SK-N-SH (cell line): ENCODE measurements around the gene CLEC5A. TPM values are rescaled to one million over a fixed set of nuclear protein-coding genes. Genes with fewer than 3 reads are reported as not detected.

ENCODE experiments used
- CTCF ChIA-PET: fragments of 300-600, 350-600 bp; formaldehyde crosslinking; extraction: SDS; loops from one replicate; lab custom pipeline; 2021; lab: Yijun Ruan, JAX
- POLR2A ChIA-PET: fragments of 350-600 bp; sonication (Branson Sonifier 250); formaldehyde crosslinking; extraction: SDS; loops from one replicate; lab custom pipeline; 2020; ENCODE audit warnings: antibody characterized with exemption, inconsistent platforms; lab: Yijun Ruan, JAX
- DNase-seq: peaks from one replicate; pipeline ENCODE4 v3.0.0; 2012
- H2AFZ ChIP-seq: fragments of 200-600 bp; sonication (generic); 2 replicates; pipeline ENCODE4 v1.8.1; 2016; ENCODE audit warnings: antibody characterized with exemption, mild to moderate bottlenecking, low read depth
- H3F3A ChIP-seq: fragments of 200-600 bp; sonication (generic); replicated peaks from 2 replicates; pipeline ENCODE3; 2016; ENCODE audit warnings: antibody characterized with exemption, mild to moderate bottlenecking; ENCODE audit not compliant: insufficient read depth
- H3K27ac ChIP-seq, 2 experiments: fragments of 200-500 bp in 1 of 2; fragments of 200-600 bp in 1 of 2; sonication (Bioruptor generic) in 1 of 2; sonication (generic), shearing (Covaris generic) in 1 of 2; 2 replicates each; pipeline versions ENCODE4 v1.5.1 to v1.6.1; 2014 to 2016; ENCODE audit warnings: low read depth in 2 of 2, inconsistent platforms in 1 of 2, low read length in 1 of 2, mild to moderate bottlenecking in 1 of 2, mixed read lengths in 1 of 2
- H3K27me3 ChIP-seq: fragments of 200-600 bp; sonication (generic), shearing (Covaris generic); 2 replicates; pipeline ENCODE4 v1.6.1; 2016; ENCODE audit warnings: mixed run types; ENCODE audit not compliant: insufficient read depth
- H3K36me3 ChIP-seq, 2 experiments: fragments of 200-500 bp in 1 of 2; fragments of 200-600 bp in 1 of 2; sonication (Bioruptor generic) in 1 of 2; sonication (generic) in 1 of 2; replicated peaks in 1 of 2; 2 replicates each; pipeline versions ENCODE3 to v1.5.1; 2014 to 2016; ENCODE audit warnings: low read length in 1 of 2, mild to moderate bottlenecking in 1 of 2; ENCODE audit not compliant: insufficient read depth in 2 of 2, control insufficient read depth in 1 of 2
- H3K4me1 ChIP-seq, 2 experiments: fragments of 200-500 bp in 1 of 2; fragments of 200-600 bp in 1 of 2; sonication (Bioruptor generic) in 1 of 2; sonication (generic), shearing (Covaris generic) in 1 of 2; 2 replicates each; pipeline versions ENCODE4 v1.5.1 to v1.6.1; 2014 to 2016; ENCODE audit warnings: low read depth in 1 of 2, low read length in 1 of 2, mixed run types in 1 of 2; ENCODE audit not compliant: insufficient read depth in 2 of 2, control insufficient read depth in 1 of 2
- H3K4me2 ChIP-seq: fragments of 200-600 bp; sonication (generic), shearing (Covaris generic); 2 replicates; pipeline ENCODE4 v1.6.1; 2017; ENCODE audit warnings: mixed run types
- H3K4me3 ChIP-seq, 2 experiments: fragments of 200-500 bp in 1 of 2; fragments of 200-600 bp in 1 of 2; sonication (Bioruptor generic) in 1 of 2; sonication (generic), shearing (Covaris generic) in 1 of 2; 2 replicates each; pipeline versions ENCODE4 v1.5.1 to v1.8.1; 2014 to 2016; ENCODE audit warnings: low read depth in 2 of 2, inconsistent platforms in 1 of 2, low read length in 1 of 2, mild to moderate bottlenecking in 1 of 2, mixed read lengths in 1 of 2, moderate library complexity in 1 of 2
- H3K79me2 ChIP-seq: fragments of 200-600 bp; sonication (generic); 2 replicates; pipeline ENCODE4 v1.8.1; 2017; ENCODE audit warnings: mild to moderate bottlenecking; ENCODE audit not compliant: insufficient read depth
- H3K9ac ChIP-seq: fragments of 200-600 bp; sonication (generic); 2 replicates; pipeline ENCODE4 v1.6.1; 2017; ENCODE audit warnings: mixed run types
- H3K9me2 ChIP-seq: fragments of 200-600 bp; sonication (generic); 2 replicates; pipeline ENCODE4 v1.6.1; 2017; ENCODE audit warnings: mixed run types
- H3K9me3 ChIP-seq: fragments of 200-600 bp; sonication (generic); 2 replicates; pipeline ENCODE4 v1.6.1; 2017; ENCODE audit warnings: mixed run types, mild to moderate bottlenecking, moderate library complexity
- H4K20me1 ChIP-seq: fragments of 200-600 bp; sonication (generic); 2 replicates; pipeline ENCODE4 v1.6.1; 2017; ENCODE audit warnings: mild to moderate bottlenecking, mixed run types; ENCODE audit not compliant: insufficient read depth
- CHD2 ChIP-seq: fragments of 150-350 bp; IDR thresholded peaks from 2 replicates; pipeline ENCODE4 v1.6.1; 2018; ENCODE audit warnings: low read length; ENCODE audit not compliant: partially characterized antibody
- CTCF ChIP-seq: fragments of 200-600 bp; sonication (generic); IDR thresholded peaks from 2 replicates; pipeline ENCODE4 v1.6.1; 2017; ENCODE audit warnings: antibody characterized with exemption, mild to moderate bottlenecking, moderate library complexity
- ELF1 ChIP-seq: IDR thresholded peaks from 2 replicates; pipeline ENCODE4 v1.4.0; 2012
- FOXJ3 ChIP-seq: sonication (generic); formaldehyde crosslinking; IDR thresholded peaks from 2 replicates; pipeline ENCODE4 v1.5.1; 2020; ENCODE audit warnings: mild to moderate bottlenecking, missing genetic modification reagents
- GABPA ChIP-seq: IDR thresholded peaks from 2 replicates; pipeline ENCODE4 v1.4.0; 2012; ENCODE audit warnings: low read depth, mild to moderate bottlenecking
- JUND ChIP-seq: IDR thresholded peaks from 2 replicates; pipeline ENCODE4 v1.4.0; 2012
- MXI1 ChIP-seq: IDR thresholded peaks from 2 replicates; pipeline ENCODE4 v1.6.1; 2012; ENCODE audit warnings: mild to moderate bottlenecking, low read depth, low read length, improper control_type of control experiment
- PBX3 ChIP-seq: IDR thresholded peaks from 2 replicates; pipeline ENCODE4; 2012
- POLR2AphosphoS5 ChIP-seq: IDR thresholded peaks from 2 replicates; pipeline ENCODE4 v1.6.1; 2012; ENCODE audit warnings: low read depth, low read length
- RAD21 ChIP-seq: IDR thresholded peaks from 2 replicates; pipeline ENCODE4 v1.6.1; 2012; ENCODE audit warnings: mild to moderate bottlenecking, low read length
- RCOR1 ChIP-seq: fragments of 150-350 bp; IDR thresholded peaks from 2 replicates; pipeline ENCODE4 v1.6.1; 2017; ENCODE audit warnings: antibody characterized with exemption, low read length
- RFX5 ChIP-seq: IDR thresholded peaks from 2 replicates; pipeline ENCODE4 v1.6.1; 2012; ENCODE audit warnings: mild to moderate bottlenecking, improper control_type of control experiment, low read length
- RXRA ChIP-seq: IDR thresholded peaks from 2 replicates; pipeline ENCODE4 v1.4.0; 2012; ENCODE audit warnings: low read depth, mild to moderate bottlenecking, borderline replicate concordance
- SMC3 ChIP-seq: IDR thresholded peaks from 2 replicates; pipeline ENCODE4 v1.6.1; 2012; ENCODE audit warnings: low read depth, low read length, improper control_type of control experiment
- TCF12 ChIP-seq: IDR thresholded peaks from 2 replicates; pipeline ENCODE4 v1.4.0; 2012
- TEAD4 ChIP-seq: IDR thresholded peaks from 2 replicates; pipeline ENCODE4 v1.4.0; 2012; ENCODE audit warnings: mild to moderate bottlenecking, borderline replicate concordance; ENCODE audit not compliant: insufficient read depth
- USF1 ChIP-seq: IDR thresholded peaks from 2 replicates; pipeline ENCODE4 v1.4.0; 2012; ENCODE audit warnings: low read depth, borderline replicate concordance
- WGBS: methylation state at CpG from one replicate; pipeline ENCODE4 v1.1.6; 2017; ENCODE audit warnings: low lambda C conversion rate; 5-methylcytosine and 5-hydroxymethylcytosine counted together
- polyA plus RNA-seq, 3 experiments: library from polyadenylated mRNA; depleted of rRNA; stranded (reverse); fragments of >200 nt; gene quantifications; 2 replicates each; pipeline ENCODE4 v1.2.3, GENCODE V29; 2012
- TF ChIP-seq, protein P1 (sequence below): IDR thresholded peaks from 2 replicates; pipeline ENCODE4 v1.4.0; 2012; ENCODE audit warnings: low read depth
- TF ChIP-seq, protein P2 (sequence below): fragments of 150-350 bp; IDR thresholded peaks from 2 replicates; pipeline ENCODE4 v1.6.1; 2017; ENCODE audit warnings: antibody characterized with exemption, low read length, low read depth, borderline replicate concordance
- TF ChIP-seq, protein P3 (sequence below): IDR thresholded peaks from 2 replicates; pipeline ENCODE4 v1.6.1; 2012; ENCODE audit warnings: mild to moderate bottlenecking, low read depth, low read length, moderate library complexity

CLEC5A gene
- polyA plus RNA-seq, 1 of the 3 experiments (the other 2 are of a cell fraction) = not detected

DNA sequence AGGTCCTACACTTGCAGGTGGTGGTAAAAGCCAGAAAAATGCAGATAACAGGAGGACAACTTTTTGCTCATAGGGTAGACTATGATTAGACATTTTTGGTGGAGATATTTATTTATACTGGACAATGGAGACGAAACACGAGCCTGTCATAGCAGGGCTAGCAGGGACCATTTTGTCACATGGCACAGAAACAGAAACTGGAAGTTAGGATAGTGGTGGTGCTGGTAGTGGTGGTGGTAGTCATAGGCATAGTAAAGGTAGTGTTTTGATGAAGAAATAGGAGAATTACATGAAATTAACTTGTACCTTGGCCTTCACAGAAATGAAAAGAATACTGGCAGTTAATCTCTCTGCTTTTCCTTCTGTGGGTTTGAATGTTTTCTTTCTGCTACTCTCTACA, 40.1 kb upstream of the CLEC5A start:
- H3K9me2 ChIP-seq = no peaks in the 10 kb centered on the region
- TF ChIP-seq, protein P1, sequence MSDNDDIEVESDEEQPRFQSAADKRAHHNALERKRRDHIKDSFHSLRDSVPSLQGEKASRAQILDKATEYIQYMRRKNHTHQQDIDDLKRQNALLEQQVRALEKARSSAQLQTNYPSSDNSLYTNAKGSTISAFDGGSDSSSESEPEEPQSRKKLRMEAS = no peak
- TF ChIP-seq, protein P2, sequence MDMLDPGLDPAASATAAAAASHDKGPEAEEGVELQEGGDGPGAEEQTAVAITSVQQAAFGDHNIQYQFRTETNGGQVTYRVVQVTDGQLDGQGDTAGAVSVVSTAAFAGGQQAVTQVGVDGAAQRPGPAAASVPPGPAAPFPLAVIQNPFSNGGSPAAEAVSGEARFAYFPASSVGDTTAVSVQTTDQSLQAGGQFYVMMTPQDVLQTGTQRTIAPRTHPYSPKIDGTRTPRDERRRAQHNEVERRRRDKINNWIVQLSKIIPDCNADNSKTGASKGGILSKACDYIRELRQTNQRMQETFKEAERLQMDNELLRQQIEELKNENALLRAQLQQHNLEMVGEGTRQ = no peak
- TF ChIP-seq TEAD4 (no peak), RXRA (no peak), RCOR1 (no peak), POLR2AphosphoS5 (no peak), JUND (no peak), PBX3 (no peak), MXI1 (no peak), ELF1 (no peak), RAD21 (no peak), CHD2 (no peak), FOXJ3 (CRISPR knock-in tag) (no peak), TCF12 (no peak), RFX5 (no peak), GABPA (no peak), CTCF (no peak), SMC3 (no peak), USF1 (no peak)
- TF ChIP-seq, protein P3, sequence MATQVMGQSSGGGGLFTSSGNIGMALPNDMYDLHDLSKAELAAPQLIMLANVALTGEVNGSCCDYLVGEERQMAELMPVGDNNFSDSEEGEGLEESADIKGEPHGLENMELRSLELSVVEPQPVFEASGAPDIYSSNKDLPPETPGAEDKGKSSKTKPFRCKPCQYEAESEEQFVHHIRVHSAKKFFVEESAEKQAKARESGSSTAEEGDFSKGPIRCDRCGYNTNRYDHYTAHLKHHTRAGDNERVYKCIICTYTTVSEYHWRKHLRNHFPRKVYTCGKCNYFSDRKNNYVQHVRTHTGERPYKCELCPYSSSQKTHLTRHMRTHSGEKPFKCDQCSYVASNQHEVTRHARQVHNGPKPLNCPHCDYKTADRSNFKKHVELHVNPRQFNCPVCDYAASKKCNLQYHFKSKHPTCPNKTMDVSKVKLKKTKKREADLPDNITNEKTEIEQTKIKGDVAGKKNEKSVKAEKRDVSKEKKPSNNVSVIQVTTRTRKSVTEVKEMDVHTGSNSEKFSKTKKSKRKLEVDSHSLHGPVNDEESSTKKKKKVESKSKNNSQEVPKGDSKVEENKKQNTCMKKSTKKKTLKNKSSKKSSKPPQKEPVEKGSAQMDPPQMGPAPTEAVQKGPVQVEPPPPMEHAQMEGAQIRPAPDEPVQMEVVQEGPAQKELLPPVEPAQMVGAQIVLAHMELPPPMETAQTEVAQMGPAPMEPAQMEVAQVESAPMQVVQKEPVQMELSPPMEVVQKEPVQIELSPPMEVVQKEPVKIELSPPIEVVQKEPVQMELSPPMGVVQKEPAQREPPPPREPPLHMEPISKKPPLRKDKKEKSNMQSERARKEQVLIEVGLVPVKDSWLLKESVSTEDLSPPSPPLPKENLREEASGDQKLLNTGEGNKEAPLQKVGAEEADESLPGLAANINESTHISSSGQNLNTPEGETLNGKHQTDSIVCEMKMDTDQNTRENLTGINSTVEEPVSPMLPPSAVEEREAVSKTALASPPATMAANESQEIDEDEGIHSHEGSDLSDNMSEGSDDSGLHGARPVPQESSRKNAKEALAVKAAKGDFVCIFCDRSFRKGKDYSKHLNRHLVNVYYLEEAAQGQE = no peak
- TF ChIP-seq, all 33 proteins: peak for 0
- ChIA-PET CTCF (interaction anchor here (7.3 kb wide), 1 partner anchor 11 kb away, joined by 43 read pairs; no protein-coding TSS in a partner anchor), POLR2A (no interaction called here)
- Histone ChIP-seq H3K4me3 (no peak overlapping the region; a peak in 1 of 4 replicates), H3K4me2 (no peak overlapping the region), H3K4me1 (no peaks in the 10 kb centered on the region), H4K20me1 (no peaks in the 10 kb centered on the region), H3F3A (no peaks in the 10 kb centered on the region), H3K36me3 (no peaks in the 10 kb centered on the region), H3K9me3 (no peaks in the 10 kb centered on the region), H3K79me2 (no peaks in the 10 kb centered on the region), H2AFZ (peak overlapping the region; percentile 58), H3K9ac (no peak overlapping the region), H3K27me3 (no peaks in the 10 kb centered on the region), H3K27ac (no peak overlapping the region)
- DNase-seq = no peak
- 9% methylated on average over 2 of the region's 2 CpGs for WGBS
